ENCODE measurements around the gene MYO18A.

The MYO18A gene

DNA sequence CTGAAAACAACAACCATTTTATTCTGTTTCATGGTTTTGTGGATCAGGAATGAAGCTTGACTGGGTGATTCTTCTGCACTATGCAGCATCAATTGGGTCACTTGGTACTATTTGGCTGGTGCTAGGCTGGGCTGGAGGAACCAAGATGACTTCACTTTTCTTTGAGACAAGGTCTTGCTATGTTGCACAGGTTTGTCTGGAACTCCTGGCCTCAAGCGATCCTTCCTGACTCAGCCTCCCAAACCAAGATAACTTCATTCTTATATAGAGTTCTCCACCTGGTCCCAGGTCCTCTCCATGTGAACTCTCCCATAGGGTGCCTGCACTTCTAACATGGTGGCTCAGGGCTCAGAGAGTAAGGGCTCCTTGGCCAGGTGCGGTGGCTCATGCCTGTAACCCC lies 139.1 kb downstream of the MYO18A start:
- no peak overlapping the region for H3K4me3 ChIP-seq (ENCODE audit: low read depth, low read length)
- TF ChIP-seq CTCF (IDR thresholded peaks at IDR 0.05; ENCODE audit: borderline replicate concordance, insufficient read depth, low read depth, low read length): no peak

DNA sequence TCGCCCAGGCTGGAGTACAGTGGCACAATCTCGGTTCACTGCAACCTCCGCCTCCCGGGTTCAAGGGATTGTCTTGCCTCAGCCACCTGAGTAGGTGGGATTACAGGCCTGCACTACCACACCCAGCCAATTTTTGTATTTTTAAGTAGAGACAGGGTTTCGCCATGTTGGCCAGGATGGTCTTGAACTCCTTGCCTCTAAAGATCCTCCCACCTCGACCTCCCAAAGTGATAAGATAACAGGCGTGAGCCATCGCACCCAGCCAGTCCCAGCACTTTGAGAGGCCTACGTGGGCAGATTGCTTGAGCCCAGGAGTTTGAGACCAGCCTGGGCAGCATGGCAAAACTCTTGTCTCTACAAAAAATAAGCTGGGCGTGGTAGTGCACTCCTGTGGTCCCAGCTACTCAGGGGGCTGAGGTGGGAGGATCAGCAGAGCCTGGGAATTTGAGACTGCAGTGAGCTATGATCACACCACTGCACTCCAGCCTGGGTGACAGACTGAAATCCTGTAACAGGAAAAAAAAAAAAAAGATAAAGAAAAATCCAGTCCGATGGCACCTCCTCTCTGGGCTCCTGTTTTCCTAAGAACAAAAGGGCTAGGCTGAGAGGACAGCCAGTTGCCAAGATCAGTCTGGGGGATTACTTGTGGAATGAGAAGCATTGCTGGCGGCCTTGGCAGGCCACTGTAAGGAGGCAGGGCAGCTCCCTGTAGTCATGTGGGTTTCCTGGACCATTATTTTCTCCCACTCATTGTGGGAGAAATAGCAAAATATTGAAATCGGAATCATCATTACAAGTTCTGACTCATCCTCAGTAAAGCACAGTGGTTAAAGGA lies 140.2 kb downstream of the MYO18A start:
- no peak for TF ChIP-seq CTCF (IDR thresholded peaks at IDR 0.05; ENCODE audit: borderline replicate concordance, insufficient read depth, low read depth, low read length)
- H3K4me3 ChIP-seq (ENCODE audit: low read depth, low read length): no peak overlapping the region

DNA sequence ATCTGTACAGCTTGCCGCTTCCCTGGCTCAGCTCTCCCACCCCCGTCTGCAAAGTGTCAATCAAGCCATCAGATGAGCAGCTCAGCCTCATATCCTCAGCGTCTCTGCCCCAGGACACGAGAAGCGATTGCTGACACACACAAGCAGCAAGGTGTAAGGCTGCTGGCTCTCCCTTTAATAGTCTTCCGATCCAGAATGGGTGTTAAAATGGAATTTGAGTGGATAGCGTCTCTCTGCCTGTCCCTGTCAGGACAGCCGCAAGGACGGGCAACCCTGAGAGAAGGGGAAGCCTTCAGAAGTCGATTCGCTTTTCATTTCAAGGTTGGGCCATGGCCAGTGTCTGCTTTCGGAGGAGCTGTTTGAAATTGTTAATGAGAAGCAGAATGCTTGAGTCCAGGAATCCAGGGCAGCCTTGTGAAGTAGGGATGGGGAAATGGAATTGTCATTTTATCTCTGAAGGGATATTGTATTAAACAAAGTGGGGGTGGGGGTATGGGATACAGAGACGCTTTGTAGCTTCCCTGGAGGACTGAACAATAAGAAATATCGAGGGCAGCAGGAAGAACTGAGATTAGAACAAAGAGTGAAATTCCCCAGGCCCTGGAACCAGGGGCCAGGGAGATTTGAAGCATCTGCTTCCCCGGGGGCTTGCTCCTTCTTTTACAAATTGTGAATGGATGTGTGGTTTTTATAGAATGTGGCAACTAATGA lies 142.0 kb downstream of the MYO18A start:
- no peak overlapping the region for H3K4me3 ChIP-seq (ENCODE audit: low read depth, low read length)
- no peak for TF ChIP-seq CTCF (IDR thresholded peaks at IDR 0.05; ENCODE audit: borderline replicate concordance, insufficient read depth, low read depth, low read length)

DNA sequence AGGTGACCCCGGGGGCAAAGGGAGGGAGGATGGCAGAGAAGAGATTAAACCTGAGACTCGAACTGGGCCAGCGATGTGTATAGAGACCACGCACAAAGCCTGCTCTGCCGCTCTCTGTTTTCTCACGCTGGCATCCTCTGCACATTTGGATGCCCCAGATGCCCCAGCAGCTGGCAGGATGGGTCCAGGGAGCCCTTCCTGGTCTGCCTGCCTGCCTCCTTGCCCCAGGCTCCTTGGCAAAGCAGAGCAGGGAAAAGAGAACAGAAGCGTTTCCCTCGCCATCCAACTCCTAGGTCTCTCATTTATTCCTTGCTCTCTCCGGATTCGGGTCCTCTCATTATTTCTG lies 142.5 kb downstream of the MYO18A start:
- H3K4me3 ChIP-seq (ENCODE audit: low read depth, low read length): no peak overlapping the region

GRCh38 chr17:29036584-29036983 lies 143.6 kb downstream of the MYO18A start:
- no peak for TF ChIP-seq CTCF (IDR thresholded peaks at IDR 0.05; ENCODE audit: borderline replicate concordance, insufficient read depth, low read depth, low read length)
- no peak overlapping the region for H3K4me3 ChIP-seq (ENCODE audit: low read depth, low read length)

More for the DNA sequence above, 142.5 kb downstream of the MYO18A start:
- TF ChIP-seq CTCF (IDR thresholded peaks at IDR 0.05; ENCODE audit: borderline replicate concordance, insufficient read depth, low read depth, low read length): no peak

DNA sequence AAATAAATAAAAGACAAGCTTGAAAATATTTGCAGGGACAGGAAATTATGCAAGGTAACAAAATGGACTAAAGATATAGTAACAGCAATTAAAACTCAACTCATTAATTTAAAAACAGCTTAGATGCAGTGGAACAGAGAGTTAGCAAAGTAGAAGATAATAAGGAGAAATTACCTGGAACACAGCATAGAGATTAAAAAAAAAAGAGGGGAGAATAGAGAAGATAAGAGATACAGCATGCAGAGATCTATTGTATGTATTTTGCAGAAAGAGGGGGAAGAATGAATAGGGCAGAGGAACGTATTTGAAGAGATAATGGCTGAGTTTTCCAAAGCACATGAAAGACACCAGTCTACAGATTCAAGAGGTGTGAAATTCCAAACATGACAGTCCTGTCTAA lies 145.7 kb downstream of the MYO18A start:
- no peak for TF ChIP-seq CTCF (IDR thresholded peaks at IDR 0.05; ENCODE audit: borderline replicate concordance, insufficient read depth, low read depth, low read length)
- no peak overlapping the region for H3K4me3 ChIP-seq (ENCODE audit: low read depth, low read length)

DNA sequence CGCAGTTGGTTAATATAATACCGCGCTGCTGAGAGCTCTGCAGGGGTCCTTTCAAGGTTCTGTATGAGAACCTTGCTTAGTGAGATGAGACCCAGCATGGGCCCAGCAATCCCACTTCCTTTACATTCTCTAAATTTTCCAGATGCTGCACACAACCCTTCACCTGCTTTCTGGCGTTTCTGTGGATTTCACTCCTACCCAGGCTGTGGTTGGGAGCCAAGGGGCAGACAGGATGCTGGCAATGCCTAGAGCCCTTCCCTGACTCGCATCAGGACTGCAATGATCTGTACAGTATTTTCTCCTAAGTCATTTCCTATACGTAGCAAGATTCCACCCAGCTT lies 147.4 kb downstream of the MYO18A start:
- no peak overlapping the region for H3K4me3 ChIP-seq (ENCODE audit: low read depth, low read length)
- TF ChIP-seq CTCF (IDR thresholded peaks at IDR 0.05; ENCODE audit: borderline replicate concordance, insufficient read depth, low read depth, low read length): no peak
